HepG2 (cell line): ENCODE data around the gene DNAJC4. TPM values are rescaled to one million over a fixed set of nuclear protein-coding genes. Genes with fewer than 3 reads are reported as not detected.

ENCODE experiments used
- ADNP ChIP-seq: sonication (generic); formaldehyde crosslinking; IDR thresholded peaks from 2 replicates; pipeline ENCODE4 v1.4.0; 2020; ENCODE audit warnings: missing genetic modification reagents
- ATRX ChIP-seq: sonication (generic); formaldehyde crosslinking; IDR thresholded peaks from 2 replicates; pipeline ENCODE4 v1.4.0; 2020; ENCODE audit warnings: missing genetic modification reagents, borderline replicate concordance
- CHD4 ChIP-seq: fragments of 200-600 bp; sonication (generic); IDR thresholded peaks from 2 replicates; pipeline ENCODE4 v1.7.0; 2017; ENCODE audit warnings: mild to moderate bottlenecking, low read length, borderline replicate concordance
- CTCF ChIP-seq: sonication (generic); formaldehyde crosslinking; IDR thresholded peaks from 2 replicates; pipeline ENCODE4 v1.5.0; 2020; ENCODE audit warnings: mild to moderate bottlenecking, missing genetic modification reagents, moderate library complexity
- GATA4 ChIP-seq: sonication (generic); IDR thresholded peaks from 2 replicates; pipeline ENCODE4 v1.6.1; 2016; ENCODE audit warnings: antibody characterized with exemption, low read depth, borderline replicate concordance
- KDM3A ChIP-seq: IDR thresholded peaks from 2 replicates; pipeline ENCODE4 v1.6.1; 2018; ENCODE audit warnings: low read depth, missing compliant biosample characterization
- MXD4 ChIP-seq: IDR thresholded peaks from 2 replicates; pipeline ENCODE4 v1.6.1; 2016; ENCODE audit warnings: mild to moderate bottlenecking, missing biosample characterization, missing genetic modification reagents
- NFYC ChIP-seq: IDR thresholded peaks from 2 replicates; pipeline ENCODE4 v1.6.1; 2016; ENCODE audit warnings: missing genetic modification reagents, missing compliant biosample characterization
- SPEN ChIP-seq: sonication (generic); formaldehyde crosslinking; IDR thresholded peaks from 2 replicates; pipeline ENCODE4 v1.5.1; 2020; ENCODE audit warnings: low read depth, mild to moderate bottlenecking, missing genetic modification reagents
- XRCC5 ChIP-seq: fragments of 200-400 bp; formaldehyde crosslinking; optimal IDR thresholded peaks from 2 replicates; pipeline ENCODE3; 2017; ENCODE audit warnings: mild to moderate bottlenecking, low read length
- ZNF124 ChIP-seq: sonication (generic); formaldehyde crosslinking; IDR thresholded peaks from 2 replicates; pipeline ENCODE4 v1.4.0; 2020; ENCODE audit warnings: missing genetic modification reagents
- ZNF317 ChIP-seq: sonication (generic); formaldehyde crosslinking; IDR thresholded peaks from 2 replicates; pipeline ENCODE4 v1.5.0; 2020; ENCODE audit warnings: mild to moderate bottlenecking, missing genetic modification reagents
- ZNF562 ChIP-seq: sonication (generic); formaldehyde crosslinking; IDR thresholded peaks from 2 replicates; pipeline ENCODE4 v1.8.0; 2022; ENCODE audit warnings: missing genetic modification reagents, borderline replicate concordance
- ZNF564 ChIP-seq: sonication (generic); formaldehyde crosslinking; IDR thresholded peaks from 2 replicates; pipeline ENCODE4 v1.8.1; 2023; ENCODE audit warnings: mild to moderate bottlenecking, missing genetic modification reagents
- ZNF574 ChIP-seq: sonication (generic); formaldehyde crosslinking; IDR thresholded peaks from 2 replicates; pipeline ENCODE4 v1.4.0; 2020; ENCODE audit warnings: missing genetic modification reagents
- ZNF614 ChIP-seq: IDR thresholded peaks from 2 replicates; pipeline ENCODE4 v1.6.1; 2018; ENCODE audit warnings: missing biosample characterization, missing genetic modification reagents, inconsistent platforms, borderline replicate concordance
- ZNF782 ChIP-seq: sonication (generic); formaldehyde crosslinking; IDR thresholded peaks from 2 replicates; pipeline ENCODE4 v1.4.0; 2020; ENCODE audit warnings: missing genetic modification reagents, mild to moderate bottlenecking, borderline replicate concordance
- ZSCAN31 ChIP-seq: sonication (generic); formaldehyde crosslinking; IDR thresholded peaks from 2 replicates; pipeline ENCODE4 v1.5.0; 2020; ENCODE audit warnings: low read depth, mild to moderate bottlenecking, missing genetic modification reagents
- polyA plus RNA-seq, 8 experiments: library from polyadenylated mRNA; depleted of rRNA in 3 of 8; stranded (reverse) in 7 of 8; unstranded in 1 of 8; fragments of >200 nt; fragmentation: Illumina TruSeq in 4 of 8; extraction: Trizol in 4 of 8; gene quantifications; 2 replicates each; pipeline versions ENCODE4 v1.2.1 to v1.2.3, GENCODE V29; 2011 to 2016; ENCODE audit warnings: low read depth in 4 of 8, missing spikeins in 1 of 8, mixed read lengths in 1 of 8; ENCODE audit not compliant: insufficient read depth in 1 of 8
- total RNA-seq, 5 experiments: library from RNA; depleted of rRNA; stranded (reverse); fragments of >200 nt; fragmentation: Illumina TruSeq; extraction: Trizol; gene quantifications; 2 replicates each; pipeline ENCODE4 v1.2.3, GENCODE V29; 2016; ENCODE audit warnings: low read depth in 1 of 5
- TF ChIP-seq, protein P1 (sequence below): sonication (generic); formaldehyde crosslinking; IDR thresholded peaks from 2 replicates; pipeline ENCODE4 v1.5.1; 2020; ENCODE audit warnings: mild to moderate bottlenecking, missing genetic modification reagents, borderline replicate concordance

The DNAJC4 gene
- total and polyA plus RNA-seq, 2 of the 13 experiments (the other 11 are each of a cell fraction or from before 2014, with no cell fraction given), result 10.3 to 60.8 TPM

GRCh38 chr11:64225608-64226506 lies 4.5 kb upstream of the DNAJC4 start, which contains the start of the genes NUDT22 and TRPT1 (continued):
- TF ChIP-seq ZNF782 (CRISPR knock-in tag) (no peak), MXD4 (peak; percentile 23; the same call in 1 of the 2 replicates), CHD4 (no peak), SPEN (peak; percentile 60), XRCC5 (peak; percentile 10), ADNP (CRISPR knock-in tag) (no peak), ZSCAN31 (0 out of 2 replicates have a peak, but pooled peaks have one; percentile 65), ZNF564 (CRISPR knock-in tag) (peak; percentile 39; the same call in 1 of the 2 replicates), ZNF317 (CRISPR knock-in tag) (peak; percentile 66), ZNF562 (no peak), CTCF (peak; percentile 65), ATRX (no peak), GATA4 (peak; percentile 45; the same call in 1 of the 2 replicates), NFYC (CRISPR knock-in tag) (peak; percentile 83), ZNF124 (CRISPR knock-in tag) (peak; percentile 19; the same call in 1 of the 2 replicates), ZNF574 (CRISPR knock-in tag) (peak; percentile 82), KDM3A (CRISPR knock-in tag) (peak; percentile 30; the same call in 1 of the 2 replicates), ZNF614 (no peak)
- TF ChIP-seq, protein P1, sequence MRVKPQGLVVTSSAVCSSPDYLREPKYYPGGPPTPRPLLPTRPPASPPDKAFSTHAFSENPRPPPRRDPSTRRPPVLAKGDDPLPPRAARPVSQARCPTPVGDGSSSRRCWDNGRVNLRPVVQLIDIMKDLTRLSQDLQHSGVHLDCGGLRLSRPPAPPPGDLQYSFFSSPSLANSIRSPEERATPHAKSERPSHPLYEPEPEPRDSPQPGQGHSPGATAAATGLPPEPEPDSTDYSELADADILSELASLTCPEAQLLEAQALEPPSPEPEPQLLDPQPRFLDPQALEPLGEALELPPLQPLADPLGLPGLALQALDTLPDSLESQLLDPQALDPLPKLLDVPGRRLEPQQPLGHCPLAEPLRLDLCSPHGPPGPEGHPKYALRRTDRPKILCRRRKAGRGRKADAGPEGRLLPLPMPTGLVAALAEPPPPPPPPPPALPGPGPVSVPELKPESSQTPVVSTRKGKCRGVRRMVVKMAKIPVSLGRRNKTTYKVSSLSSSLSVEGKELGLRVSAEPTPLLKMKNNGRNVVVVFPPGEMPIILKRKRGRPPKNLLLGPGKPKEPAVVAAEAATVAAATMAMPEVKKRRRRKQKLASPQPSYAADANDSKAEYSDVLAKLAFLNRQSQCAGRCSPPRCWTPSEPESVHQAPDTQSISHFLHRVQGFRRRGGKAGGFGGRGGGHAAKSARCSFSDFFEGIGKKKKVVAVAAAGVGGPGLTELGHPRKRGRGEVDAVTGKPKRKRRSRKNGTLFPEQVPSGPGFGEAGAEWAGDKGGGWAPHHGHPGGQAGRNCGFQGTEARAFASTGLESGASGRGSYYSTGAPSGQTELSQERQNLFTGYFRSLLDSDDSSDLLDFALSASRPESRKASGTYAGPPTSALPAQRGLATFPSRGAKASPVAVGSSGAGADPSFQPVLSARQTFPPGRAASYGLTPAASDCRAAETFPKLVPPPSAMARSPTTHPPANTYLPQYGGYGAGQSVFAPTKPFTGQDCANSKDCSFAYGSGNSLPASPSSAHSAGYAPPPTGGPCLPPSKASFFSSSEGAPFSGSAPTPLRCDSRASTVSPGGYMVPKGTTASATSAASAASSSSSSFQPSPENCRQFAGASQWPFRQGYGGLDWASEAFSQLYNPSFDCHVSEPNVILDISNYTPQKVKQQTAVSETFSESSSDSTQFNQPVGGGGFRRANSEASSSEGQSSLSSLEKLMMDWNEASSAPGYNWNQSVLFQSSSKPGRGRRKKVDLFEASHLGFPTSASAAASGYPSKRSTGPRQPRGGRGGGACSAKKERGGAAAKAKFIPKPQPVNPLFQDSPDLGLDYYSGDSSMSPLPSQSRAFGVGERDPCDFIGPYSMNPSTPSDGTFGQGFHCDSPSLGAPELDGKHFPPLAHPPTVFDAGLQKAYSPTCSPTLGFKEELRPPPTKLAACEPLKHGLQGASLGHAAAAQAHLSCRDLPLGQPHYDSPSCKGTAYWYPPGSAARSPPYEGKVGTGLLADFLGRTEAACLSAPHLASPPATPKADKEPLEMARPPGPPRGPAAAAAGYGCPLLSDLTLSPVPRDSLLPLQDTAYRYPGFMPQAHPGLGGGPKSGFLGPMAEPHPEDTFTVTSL, result peak; percentile 38; the same call in 1 of the 2 replicates
